ENCODE measurements around the gene WNK4.
"Not testable (repeated sequence)": the region's sequence is repeated elsewhere in the genome, so short reads cannot be mapped to it uniquely, and the experiment has no call there.

The WNK4 gene

GRCh38 chr17:42779936-42780850 lies at the start of gene WNK4:
Gene WNK4, plus strand, starts transcription at chr17:42780610. Its CDS starts 89 bp downstream, at chr17:42780699.
- no peak for FAIRE-seq

DNA sequence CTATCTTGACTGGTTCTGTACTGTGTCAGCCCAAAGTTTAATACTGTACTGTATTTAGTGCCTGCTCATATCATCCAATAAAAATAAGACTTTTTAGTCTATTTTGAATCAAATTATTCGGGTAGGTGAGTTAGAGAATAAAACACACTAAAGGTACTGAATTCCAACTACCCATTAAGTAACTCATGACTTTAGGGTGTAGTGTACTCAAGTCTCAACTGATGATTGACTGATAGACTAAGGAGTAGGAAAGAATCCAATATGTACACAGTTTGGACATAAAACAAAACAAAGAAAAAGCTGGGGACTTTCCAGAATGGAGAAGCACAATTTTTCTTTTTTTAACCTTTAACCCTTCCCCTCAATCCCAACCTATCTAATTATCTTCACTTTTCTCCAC lies 39.7 kb upstream of the WNK4 start:
- FAIRE-seq: no peak

- not testable (repeated sequence) for FAIRE-seq
Observed at GRCh38 chr17:42742916-42743315, 37.5 kb upstream of the WNK4 start.

DNA sequence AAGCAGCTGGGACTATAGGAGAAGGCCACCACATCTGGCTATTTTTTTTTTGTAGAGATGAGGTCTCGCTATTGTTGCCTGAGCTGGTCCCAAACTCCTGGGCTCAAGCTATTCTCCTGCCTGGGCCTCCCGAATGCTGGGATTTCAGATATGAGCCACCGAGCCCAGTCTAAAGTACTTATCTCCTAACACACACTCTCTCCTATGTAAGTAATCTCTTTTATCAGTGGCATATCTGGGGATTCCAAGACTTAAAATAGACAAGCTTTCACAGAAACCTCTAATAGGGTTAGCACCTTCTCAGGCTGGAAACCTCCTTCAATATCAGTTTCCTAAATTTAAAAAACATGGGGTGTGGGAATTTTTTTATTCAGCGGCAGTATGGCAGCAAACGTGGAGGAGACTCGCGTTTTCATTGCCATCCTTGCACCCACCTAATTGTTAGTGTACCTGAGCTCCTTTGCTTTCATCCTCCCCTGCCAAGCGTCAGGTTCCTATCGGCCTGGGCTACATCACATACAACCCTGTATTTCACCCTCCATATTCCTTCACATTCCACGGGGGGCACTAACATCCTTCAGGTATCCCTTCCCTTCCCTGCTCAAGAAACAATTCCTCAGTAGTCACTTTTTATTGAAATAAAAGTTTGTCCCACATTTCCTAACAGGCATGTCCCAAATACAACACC lies 36.7 kb upstream of the WNK4 start:
- FAIRE-seq: no peak

DNA sequence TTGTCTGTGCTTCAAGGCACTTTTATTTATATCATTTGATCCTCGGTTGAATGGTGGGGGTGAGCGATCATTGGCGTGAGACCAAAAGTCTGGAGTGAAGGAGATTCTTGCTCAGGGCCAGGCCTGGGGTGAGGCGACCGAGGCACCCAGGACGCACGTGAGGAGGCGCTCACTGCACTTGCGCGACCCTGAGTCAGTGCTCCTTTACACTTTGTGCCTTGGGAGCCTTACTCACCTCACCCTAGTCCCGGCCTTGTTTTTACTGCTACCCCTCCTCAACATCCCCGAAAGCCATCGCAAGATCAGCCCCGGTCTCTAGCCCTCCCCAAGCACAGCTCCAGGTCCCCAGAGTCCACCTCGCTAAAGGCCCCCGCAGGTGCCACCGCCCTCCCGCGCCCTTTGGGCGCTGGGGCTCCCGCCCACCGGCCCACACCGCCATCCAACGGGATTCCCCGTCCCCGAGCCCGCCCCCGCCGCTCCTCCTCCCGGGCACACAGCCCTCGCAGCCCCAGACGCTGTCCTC lies 36.1 kb upstream of the WNK4 start:
- FAIRE-seq: no peak

DNA sequence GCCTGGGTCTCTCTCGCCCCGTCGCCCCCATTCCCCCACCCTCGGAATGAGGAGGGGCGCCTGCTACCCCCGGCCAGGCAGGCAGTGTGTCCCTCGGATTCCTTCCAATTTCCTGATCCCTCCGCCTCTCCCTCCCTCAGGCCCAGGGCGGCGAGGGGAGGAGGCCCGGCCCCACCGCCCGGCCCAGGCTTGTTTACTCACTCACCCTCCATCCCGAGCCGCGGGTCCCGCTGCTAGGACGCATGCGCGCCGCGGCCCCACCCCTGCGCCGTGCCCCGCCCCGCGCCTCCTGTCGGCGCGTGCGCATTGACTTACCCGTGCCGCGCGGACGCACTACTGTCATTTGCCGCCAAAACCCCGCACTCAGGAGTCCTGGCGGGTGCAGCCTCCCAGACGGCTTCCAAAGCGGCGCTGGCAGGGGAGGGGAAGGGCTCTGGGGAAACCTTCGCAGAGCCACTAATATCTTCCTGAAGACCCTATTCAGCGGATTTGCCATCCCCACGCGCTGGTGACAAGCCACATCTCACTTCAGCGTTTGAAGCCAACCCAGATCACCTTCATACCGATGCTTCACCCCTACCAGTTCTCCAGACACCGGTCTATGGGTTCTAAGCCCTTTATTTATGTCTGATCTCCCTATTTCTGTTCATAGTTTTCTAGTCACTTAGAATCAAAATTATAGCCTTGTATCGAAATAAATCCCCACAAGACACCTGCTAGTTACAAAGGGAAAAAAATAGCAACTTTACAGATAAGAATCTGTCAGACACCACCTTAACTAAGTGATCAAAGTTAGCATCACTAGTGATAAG lies 35.4 kb upstream of the WNK4 start, which contains the start of gene EZH1:
TSS of gene EZH1 (minus strand) at position 235 of the 812 bp plus-strand sequence. CDS start 16,099 bp downstream, outside the sequence.
- FAIRE-seq: no peak

GRCh38 chr17:42748202-42748907 lies 32.1 kb upstream of the WNK4 start:
- no peak for FAIRE-seq

DNA sequence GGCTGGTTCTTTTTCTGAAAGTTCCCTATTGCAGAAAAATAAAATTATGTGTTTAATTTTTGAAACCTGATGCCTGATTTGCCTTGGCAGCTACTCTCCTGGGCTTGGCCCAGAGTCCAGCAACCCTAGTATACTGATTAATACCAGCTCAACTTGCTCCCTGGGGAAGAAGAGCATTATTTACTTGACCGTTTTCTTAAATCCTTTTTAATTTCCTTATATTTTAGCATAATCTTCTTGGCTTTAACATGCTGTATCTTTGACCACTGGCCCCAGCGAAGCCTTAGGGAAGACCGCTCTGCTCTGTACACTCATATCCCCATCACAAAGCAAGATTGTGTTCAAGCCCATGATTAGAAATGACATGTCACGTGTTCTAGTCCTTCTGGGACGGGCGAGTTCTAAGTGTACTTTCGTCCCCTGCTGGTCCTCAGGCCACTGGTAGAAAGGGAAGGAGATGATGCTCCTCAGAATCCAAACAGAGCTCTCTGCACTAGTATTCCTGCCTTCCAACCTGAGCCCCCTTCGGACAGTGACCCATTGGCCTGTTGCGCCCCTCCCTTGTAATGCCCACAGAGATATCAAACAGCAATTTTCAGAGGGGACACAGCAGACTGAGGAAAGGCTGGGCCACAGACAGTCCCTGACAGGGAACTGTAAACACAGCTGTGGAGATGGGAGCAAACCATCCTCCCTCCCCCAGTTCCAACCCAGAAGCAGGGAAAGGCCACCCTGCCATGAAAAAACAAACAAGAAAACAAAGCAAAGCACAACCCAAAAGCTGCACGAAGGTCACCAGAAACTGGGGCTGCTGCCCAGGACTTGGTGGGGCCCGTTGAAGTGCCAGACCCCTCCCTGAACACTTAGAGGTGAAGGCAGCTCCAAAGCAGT lies 31.3 kb upstream of the WNK4 start:
- FAIRE-seq: no peak

DNA sequence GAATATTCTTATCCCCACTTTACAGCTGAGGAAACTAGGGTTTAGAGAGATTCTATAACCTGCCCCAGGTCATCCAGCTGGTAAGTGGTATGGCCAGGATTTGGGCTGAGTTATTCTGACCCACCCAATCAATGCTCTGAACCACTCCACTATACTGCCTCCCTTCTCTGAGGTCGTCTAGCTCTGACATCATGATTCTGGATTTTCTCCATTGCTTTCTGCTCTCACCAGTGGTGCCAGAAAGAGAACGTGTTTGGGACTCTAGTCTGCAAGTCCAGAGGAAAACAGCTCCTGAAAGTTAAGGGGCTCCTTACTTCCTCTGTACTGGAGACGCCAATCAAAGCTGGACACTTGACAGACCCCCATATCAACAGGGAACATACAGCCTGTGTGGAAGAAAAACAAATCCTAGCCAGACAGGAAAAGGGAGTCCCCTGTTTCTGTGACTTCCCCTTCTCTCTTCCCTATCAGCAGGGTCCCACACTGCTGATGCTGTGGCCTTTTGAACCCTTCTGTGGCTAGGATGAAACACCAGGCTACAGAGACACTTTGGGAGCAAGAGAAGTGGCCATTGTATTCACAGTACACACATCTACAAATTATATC lies 29.6 kb upstream of the WNK4 start:
- no peak for FAIRE-seq

DNA sequence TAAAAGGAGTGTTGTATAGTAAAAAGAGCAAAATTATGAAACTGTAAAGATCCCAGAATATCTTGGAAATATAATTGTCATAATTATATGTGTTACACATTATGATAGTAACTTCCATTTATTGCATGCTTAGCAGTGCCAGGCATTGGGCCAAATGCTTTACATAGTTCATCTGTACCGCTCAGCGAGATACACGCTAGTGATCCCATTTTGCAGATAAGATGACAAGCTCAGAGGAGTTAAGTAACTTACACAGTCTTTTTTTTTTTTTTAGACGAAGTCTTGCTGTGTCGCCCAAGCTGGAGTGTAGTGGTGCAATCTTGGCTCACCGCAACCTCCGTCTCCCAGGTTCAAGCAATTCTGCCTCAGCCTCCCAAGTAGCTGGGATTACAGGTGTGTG lies 28.8 kb upstream of the WNK4 start:
- no peak for FAIRE-seq

- no peak for FAIRE-seq
Observed at GRCh38 chr17:42754782-42755181, 25.6 kb upstream of the WNK4 start.

GRCh38 chr17:42759982-42760651 lies 20.3 kb upstream of the WNK4 start:
- FAIRE-seq: no peak

DNA sequence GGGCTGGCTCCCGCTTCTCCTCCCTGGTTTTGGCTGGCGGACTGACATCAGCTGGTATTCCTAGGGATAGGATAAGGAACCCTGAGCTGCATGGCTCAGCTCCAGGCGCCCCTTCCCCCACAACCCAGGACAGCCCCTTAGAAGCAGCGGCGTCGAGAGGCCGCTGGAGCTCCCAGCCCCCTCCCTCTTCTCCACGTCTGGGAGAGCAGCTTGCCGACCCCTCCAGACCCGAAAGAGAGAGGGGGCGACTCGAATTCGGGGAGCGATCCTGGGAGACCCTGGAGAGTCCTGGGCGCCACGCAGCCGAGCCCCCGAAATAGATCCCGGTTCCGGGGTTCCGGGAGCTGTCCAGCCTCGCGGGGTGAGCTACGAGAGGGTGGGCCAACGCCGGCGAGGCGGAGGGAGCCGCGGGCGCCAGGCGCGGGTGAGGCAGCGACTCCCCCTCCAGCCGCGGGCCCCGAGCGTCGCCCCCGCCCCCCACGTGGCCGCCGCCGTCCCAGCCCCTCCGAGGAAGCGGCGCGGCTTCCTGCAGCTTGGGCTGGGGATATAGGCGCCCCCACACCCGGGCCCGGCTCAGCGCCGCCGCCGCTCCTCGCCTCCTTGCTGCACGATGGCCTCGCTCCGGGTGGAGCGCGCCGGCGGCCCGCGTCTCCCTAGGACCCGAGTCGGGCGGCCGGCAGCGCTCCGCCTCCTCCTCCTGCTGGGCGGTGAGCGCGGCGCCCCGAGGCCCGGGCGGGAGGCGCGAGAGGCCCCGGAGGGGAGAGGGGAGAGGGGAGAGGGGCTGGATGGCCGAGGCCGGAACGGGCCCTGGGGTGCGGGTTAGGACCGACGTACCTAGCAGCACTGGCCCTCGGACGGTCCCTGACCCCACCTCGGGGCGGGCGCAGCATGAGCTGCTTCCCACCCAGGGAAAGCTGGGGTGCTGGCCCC lies 19.5 kb upstream of the WNK4 start, which contains the start of gene RAMP2:
TSS of gene RAMP2 (plus strand) at position 576 of the 930 bp plus-strand sequence. CDS start at position 611, 35 bp downstream.
- FAIRE-seq: no peak

- FAIRE-seq: no peak
Observed at GRCh38 chr17:42761638-42762037, 18.8 kb upstream of the WNK4 start.

GRCh38 chr17:42766124-42766523 lies 14.3 kb upstream of the WNK4 start:
- no peak for FAIRE-seq

- no peak for FAIRE-seq
Observed at GRCh38 chr17:42767512-42767911, 12.9 kb upstream of the WNK4 start.

- not testable (repeated sequence) for FAIRE-seq
Observed at GRCh38 chr17:42768006-42768405, 12.4 kb upstream of the WNK4 start.

DNA sequence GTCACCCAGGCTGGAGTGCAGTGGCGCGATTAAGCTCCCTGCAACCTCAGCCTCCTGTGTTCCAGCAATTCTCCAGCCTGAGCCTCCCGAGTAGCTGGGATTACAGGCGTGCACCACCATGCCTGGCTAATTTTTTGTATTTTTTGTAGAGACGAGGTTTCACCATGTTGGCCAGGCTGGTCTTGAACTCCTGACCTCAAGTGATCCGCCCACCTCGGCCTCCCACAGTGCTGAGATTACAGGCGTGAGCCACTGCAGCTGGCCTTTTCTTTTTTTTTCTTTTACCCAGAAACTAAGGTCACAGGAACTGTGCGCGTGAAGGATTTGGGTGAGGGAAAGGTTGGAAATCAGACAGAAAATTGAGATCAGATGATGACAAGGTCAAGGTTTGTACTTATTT lies 10.4 kb upstream of the WNK4 start:
- FAIRE-seq: not testable (repeated sequence)

GRCh38 chr17:42772945-42773289 lies 7.5 kb upstream of the WNK4 start:
- no peak for FAIRE-seq

All from islet of Langerhans (tissue), 1 donor.